SH-SY5Y (cell line): Measurements from ENCODE around the gene TEAD1.

Source experiments
- GATA2 ChIP-seq: IDR thresholded peaks from 2 replicates; pipeline ENCODE4 v1.6.1; 2011; ENCODE audit warnings: mild to moderate bottlenecking, low read depth, low read length
- GATA3 ChIP-seq: IDR thresholded peaks from 2 replicates; pipeline ENCODE4 v1.6.1; 2011; ENCODE audit warnings: low read depth, mild to moderate bottlenecking, low read length, moderate library complexity

The TEAD1 gene

GRCh38 chr11:12827369-12827768, 153.1 kb downstream of the TEAD1 start:
- no peak for TF ChIP-seq GATA2
- no peak for TF ChIP-seq GATA3

DNA sequence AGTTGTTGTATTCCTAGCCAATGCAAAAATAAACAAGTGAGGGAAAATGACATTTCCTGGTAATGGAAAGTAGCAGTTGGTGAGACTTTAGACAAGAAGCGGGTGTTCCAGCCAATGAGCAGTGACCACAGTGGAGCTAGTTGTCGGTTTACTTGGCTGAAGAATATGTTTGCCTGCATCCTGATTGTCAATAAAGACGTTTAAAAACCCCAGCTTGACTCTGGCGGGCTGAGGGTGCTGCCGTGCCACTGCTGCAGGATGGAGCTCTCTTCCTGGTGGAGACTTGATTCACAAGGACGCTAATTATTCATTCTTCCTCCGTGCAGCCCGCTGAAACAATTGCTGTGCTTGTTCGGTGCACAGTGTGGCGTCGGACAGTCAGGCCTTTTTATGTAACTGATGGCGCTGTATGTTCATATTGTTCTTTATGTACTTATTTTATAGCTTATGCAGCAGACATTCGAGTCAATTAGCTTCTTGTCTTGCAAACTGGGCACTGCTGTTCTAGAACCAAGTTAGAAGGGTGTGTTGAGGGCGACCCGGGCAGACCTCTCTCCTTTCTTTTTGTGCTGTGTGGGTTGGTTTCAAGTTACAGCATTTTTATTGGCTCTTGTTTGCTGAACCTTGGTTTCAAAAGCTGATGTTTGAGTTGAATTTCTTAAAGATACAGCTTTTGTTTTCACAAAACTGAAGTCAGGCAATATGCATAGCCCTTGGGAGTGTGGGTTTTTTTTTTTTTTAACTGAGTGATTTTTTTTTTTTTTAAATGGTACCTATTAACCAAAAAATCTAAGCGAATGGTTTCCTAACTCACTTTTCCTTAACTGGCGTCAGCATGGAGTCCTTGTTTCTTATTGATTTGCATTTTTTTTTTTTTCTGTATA, 153.9 kb downstream of the TEAD1 start:
- TF ChIP-seq GATA3 (no peak), GATA2 (no peak)

- TF ChIP-seq GATA2 (no peak), GATA3 (no peak)
These were observed 154.9 kb downstream of the TEAD1 start for GRCh38 chr11:12829131-12829530.

GRCh38 chr11:12829540-12830314, 155.5 kb downstream of the TEAD1 start:
- no peak for TF ChIP-seq GATA3
- no peak for TF ChIP-seq GATA2

DNA sequence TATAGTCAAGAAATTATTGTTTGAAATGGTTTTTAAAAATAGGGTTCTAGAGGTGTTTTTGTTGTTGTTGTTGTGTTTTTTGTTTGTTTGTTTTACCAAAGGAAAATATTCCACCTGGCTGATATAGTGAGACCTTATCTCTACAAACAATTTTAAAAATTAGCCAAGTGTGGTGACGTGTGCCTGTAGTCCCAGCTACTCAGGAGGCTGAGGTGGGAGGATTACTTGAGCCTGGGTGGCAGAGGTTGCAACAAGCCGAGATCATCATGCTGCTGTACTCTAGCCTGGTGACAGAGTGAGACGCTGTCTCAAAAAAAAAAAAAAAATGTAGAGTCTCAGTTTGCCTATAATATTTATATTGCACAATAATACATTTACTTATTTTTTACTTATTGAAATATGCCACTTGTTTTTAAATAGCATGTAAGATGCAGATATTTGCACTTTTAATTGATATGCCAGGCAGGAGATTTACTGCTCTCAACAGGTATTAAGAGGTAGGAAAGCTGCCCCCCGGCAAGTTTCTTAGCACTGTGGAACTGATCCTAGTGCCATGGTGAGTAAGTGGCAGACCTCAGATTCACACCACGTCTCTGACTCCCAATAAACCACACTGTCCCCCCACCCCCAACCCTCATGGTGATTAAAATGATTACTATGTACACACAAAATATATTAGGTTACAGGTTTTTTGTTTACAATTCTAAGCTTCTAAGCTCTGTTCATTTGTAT, 157.4 kb downstream of the TEAD1 start:
- TF ChIP-seq GATA2 (no peak), GATA3 (no peak)

DNA sequence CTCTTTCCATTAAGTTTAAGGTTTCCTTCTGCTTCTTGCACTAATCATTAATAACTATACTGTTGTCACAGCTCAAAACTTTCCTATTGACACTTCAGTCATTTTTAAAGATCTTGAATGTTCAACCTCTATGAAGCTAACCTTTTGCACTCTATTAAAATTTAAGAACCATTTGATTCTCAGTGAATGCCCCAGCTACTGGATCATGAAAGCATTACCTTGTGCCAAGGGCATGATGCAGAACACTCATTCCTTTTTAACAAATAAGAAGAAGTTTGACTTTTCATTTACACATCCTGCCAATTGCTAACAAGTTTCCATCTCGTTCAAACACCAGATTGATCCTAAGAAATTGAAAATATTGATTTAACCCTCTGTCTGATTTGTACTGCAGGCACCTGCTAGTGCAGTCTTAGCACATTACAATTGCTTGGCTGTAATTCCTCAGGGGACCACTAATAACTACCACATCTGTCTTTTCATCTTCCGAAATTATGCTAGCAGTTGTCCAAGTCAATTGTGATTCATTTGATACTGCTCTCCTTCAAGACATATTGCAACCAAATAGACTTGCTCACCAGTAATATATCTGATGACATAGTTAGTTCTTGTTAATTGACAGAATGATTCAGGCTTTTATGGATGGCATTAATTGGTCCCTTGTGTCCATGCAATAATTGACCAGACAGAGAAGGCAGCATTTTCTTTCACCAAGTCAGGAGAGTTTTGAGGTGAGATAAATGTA, 158.4 kb downstream of the TEAD1 start:
- TF ChIP-seq GATA3 (no peak), GATA2 (no peak)

DNA sequence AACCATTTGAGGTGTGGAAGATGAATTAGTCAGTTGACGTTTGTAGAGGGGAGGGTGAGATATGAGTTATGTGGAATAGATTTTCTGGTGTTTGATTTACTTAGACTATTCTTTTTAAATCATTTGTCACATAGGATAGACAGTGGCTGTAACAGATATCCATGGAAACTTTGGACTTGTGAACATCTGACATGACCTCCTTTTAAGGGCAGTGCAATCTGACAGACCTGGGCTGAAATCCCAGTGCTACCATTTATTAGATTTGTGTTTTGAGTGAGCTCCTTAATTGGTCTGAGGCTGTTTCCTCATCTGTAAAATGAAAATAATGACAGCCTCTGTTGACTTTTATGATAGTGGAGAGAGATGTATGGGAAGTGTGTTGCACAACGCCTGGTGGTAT, 159.9 kb downstream of the TEAD1 start:
- TF ChIP-seq GATA3, result no peak
- no peak for TF ChIP-seq GATA2

DNA sequence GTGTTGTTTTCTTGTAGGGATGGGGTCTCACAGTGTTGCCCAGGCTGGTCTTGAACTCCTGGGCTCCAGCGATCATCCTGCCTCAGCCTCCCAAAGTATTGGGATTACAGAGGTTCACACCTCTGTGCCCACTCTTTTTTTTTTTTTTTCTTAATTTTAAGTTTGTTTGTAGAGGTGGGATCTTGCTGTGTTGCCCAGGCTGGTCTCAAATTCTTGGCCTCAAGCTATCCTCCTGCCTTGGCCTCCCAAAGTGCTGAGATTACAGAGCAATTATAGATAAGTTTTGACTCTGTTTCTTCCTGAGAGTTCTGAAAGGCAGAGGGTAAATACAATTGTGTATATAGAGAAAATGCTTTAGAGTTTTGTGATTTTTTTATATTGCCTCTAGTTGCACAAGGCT, 160.4 kb downstream of the TEAD1 start:
- TF ChIP-seq GATA3 (no peak), GATA2 (no peak)

- TF ChIP-seq GATA2 (no peak), GATA3 (no peak)
These were observed 161.1 kb downstream of the TEAD1 start for GRCh38 chr11:12835286-12835685.

DNA sequence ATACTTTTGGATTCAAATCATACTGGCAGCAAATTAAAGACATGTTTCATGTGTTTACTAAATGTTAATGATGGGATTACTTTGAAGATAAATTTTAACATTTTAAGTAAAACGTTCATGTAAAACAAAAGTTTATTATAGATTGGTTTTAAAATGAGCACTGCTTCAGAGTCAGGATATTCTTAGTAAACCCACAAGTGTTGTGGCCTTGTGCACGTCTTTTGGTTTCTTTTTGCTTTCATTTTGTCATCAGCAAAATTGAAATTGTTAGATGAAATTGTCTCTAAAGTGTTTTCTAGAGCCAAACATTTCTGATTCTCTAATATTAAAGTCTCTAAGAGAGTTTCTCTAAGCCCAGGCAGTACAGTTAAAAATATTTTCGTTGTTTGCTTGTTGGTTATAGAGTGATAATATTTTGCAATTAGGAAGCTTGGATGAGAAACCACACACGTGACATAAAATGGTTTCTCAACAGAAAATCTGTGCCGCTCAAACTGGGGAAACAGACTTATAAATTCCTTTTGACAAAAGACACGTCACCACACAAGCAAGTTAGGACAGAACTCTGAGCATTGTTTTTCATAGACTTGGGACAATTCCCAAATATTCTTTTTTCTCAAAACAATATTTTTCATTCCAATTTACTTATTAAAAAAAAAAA, 164.4 kb downstream of the TEAD1 start:
- TF ChIP-seq GATA3, result no peak
- TF ChIP-seq GATA2, result no peak

DNA sequence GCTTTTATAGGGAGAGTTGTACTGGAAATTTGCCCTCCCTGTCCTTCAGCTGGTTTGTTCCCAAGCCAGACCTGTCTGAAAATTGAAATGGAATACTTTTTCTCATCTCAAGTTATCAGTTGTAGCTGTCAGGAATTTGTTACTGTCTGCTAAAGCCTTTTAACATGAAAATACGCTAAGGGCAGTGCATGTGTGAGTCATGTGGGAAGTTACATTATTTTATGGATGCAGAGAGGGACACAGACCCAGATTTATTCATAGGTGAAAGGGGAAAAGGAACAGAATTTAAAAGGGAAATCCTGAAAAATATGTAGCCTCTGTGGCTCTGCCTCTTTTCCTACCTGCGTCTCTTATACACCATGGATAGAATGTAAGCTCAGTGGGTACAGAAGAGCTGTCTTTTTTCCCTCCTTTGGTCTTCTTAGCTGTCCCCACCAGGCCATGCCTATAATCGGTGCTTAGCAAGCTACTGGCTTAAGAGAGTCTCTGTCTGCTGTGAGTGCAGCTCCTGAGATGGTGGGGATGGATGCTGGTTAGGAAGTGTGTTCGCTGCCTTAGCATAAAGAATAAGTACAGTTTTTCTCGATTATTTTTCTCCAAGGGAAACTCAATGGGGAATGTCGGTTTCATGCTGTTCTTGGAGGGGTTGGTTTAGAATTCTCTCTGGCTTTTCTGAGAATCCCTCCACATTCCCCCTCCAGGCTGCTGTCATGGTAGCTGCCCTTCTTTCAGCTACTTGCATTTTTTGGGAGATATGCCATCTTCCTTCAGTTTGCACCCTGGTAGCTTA, 166.8 kb downstream of the TEAD1 start:
- no peak for TF ChIP-seq GATA3
- peak; percentile 22; the same call in 1 of the 2 replicates for TF ChIP-seq GATA2

DNA sequence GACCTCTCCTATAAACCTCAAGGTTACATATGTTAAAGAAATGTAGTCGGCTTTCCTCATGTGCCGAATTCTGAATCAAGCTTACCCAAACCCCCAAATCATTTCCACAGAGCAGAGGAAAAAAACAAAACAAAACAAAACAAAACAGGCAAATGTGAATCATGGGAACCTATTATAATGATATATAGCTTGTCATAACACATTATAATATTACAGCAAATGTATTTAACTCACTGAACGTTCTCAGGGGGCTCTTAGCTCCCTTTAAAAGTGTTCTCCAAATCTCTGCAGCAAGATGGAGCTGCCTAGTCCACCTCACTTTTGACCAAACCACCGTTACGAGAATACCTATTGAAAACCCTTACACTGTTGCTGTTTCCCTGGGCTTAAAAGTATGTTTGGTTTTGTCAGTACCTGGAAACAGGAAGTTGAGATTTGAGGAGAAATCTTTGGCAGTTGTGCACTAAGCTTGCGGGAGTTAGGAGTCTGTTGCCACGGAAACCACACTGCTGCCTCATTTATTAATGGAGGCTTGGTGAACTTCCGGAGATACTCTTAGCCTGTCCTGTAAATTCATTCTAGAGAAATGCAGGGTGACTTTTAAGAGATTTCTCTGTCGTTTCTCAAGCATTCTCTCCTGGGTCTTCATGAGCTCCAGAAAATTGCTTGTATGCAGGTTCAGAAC, 167.9 kb downstream of the TEAD1 start:
- peak; percentile 50 for TF ChIP-seq GATA2
- no peak for TF ChIP-seq GATA3
